MM.1S (cell line): ENCODE measurements around the gene FAAP24.
"Not testable (repeated sequence)": the region's sequence is repeated elsewhere in the genome, so short reads cannot be mapped to it uniquely, and the experiment has no call there.

Experiments used
- DNase-seq: peaks from one replicate; pipeline ENCODE4 v3.0.0-alpha.2; 2015
- H2AFZ ChIP-seq: fragments of 300-600 bp; sonication (generic); 2 replicates; pipeline ENCODE4 v1.6.0; 2016; ENCODE audit warnings: antibody characterized with exemption, low read length
- H3F3A ChIP-seq: fragments of 300-600 bp; sonication (generic); 2 replicates; pipeline ENCODE4 v1.6.1; 2016; ENCODE audit warnings: mild to moderate bottlenecking, antibody characterized with exemption, low read length, moderate library complexity, mixed read lengths; ENCODE audit not compliant: insufficient read depth
- H3K27ac ChIP-seq: fragments of 300-600 bp; sonication (generic); 2 replicates; pipeline ENCODE4 v1.5.1; 2016; ENCODE audit warnings: mild to moderate bottlenecking, low read length
- H3K27me3 ChIP-seq: fragments of 300-600 bp; sonication (generic); replicated peaks from 2 replicates; pipeline ENCODE4 v1.6.0; 2016; ENCODE audit warnings: low read length; ENCODE audit not compliant: insufficient read depth
- H3K36me3 ChIP-seq: fragments of 300-600 bp; sonication (generic); replicated peaks from 2 replicates; pipeline ENCODE4 v1.6.1; 2016; ENCODE audit warnings: mild to moderate bottlenecking, low read length, mixed read lengths; ENCODE audit not compliant: insufficient read depth
- H3K4me1 ChIP-seq: fragments of 300-600 bp; sonication (generic); 2 replicates; pipeline ENCODE4 v1.6.1; 2016; ENCODE audit warnings: low read length, mixed read lengths
- H3K4me2 ChIP-seq: fragments of 300-600 bp; sonication (generic); 2 replicates; pipeline ENCODE4 v1.6.0; 2016; ENCODE audit warnings: low read depth, low read length
- H3K4me3 ChIP-seq: fragments of 300-600 bp; sonication (generic); 2 replicates; pipeline ENCODE4 v1.5.1; 2016; ENCODE audit warnings: low read length, mixed read lengths
- H3K79me2 ChIP-seq: fragments of 300-600 bp; sonication (generic); 2 replicates; pipeline ENCODE4 v1.6.1; 2016; ENCODE audit warnings: mixed run types, low read length, mixed read lengths
- H3K9ac ChIP-seq: fragments of 300-600 bp; sonication (generic); 2 replicates; pipeline ENCODE4 v1.6.1; 2016; ENCODE audit warnings: low read length, mixed read lengths
- H3K9me2 ChIP-seq: fragments of 300-600 bp; sonication (generic); replicated peaks from 2 replicates; pipeline ENCODE4 v1.6.1; 2016; ENCODE audit warnings: mild to moderate bottlenecking, low read length, mixed read lengths; ENCODE audit not compliant: insufficient read depth
- H3K9me3 ChIP-seq: fragments of 300-600 bp; sonication (generic); replicated peaks from 2 replicates; pipeline ENCODE4 v1.6.1; 2016; ENCODE audit warnings: mild to moderate bottlenecking, low read length, mixed read lengths; ENCODE audit not compliant: insufficient read depth
- H4K20me1 ChIP-seq: fragments of 300-600 bp; sonication (generic); 2 replicates; pipeline ENCODE4 v1.6.1; 2016; ENCODE audit warnings: mild to moderate bottlenecking, low read length, moderate library complexity, mixed read lengths; ENCODE audit not compliant: insufficient read depth
- EZH2 ChIP-seq: fragments of 300-600 bp; sonication (generic); optimal IDR thresholded peaks from 2 replicates; pipeline ENCODE3; 2017; ENCODE audit warnings: low read depth, mild to moderate bottlenecking, antibody characterized with exemption, low read length, mixed read lengths
- EZH2phosphoT487 ChIP-seq: fragments of 300-600 bp; sonication (generic); IDR thresholded peaks from 2 replicates; pipeline ENCODE4 v1.6.1; 2018; ENCODE audit warnings: antibody characterized with exemption, low read length
- TF ChIP-seq, protein P1 (sequence below): fragments of 300-600 bp; sonication (generic); IDR thresholded peaks from 2 replicates; pipeline ENCODE4 v1.5.1; 2016; ENCODE audit warnings: antibody characterized with exemption, low read length, mixed read lengths

Gene FAAP24

DNA sequence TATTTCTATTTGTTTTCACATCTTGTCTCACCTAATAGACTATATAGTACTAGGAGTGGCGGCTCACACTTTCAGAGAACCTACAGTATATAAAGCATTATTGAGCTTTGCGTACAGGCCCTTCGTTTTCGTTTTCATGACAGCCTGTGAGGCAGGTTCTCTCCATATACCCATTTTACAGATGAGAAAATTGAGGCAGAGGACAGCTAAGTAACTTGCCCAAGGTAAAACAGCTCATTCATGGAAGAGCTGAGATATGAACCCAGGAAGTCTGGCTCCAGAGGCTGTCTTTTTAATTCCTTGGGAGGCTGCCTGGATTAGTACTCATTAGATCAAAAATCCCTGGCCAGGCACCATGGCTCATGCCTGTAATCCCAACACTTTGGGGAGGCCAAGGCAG is 28.9 kb downstream of the FAAP24 start:
- Histone ChIP-seq H3F3A (no peaks in the 10 kb centered on the region), H3K27ac (no peak overlapping the region), H4K20me1 (no peaks in the 10 kb centered on the region), H2AFZ (no peak overlapping the region), H3K9me2 (no peaks in the 10 kb centered on the region), H3K36me3 (no peaks in the 10 kb centered on the region), H3K9ac (no peak overlapping the region), H3K4me2 (no peak overlapping the region), H3K4me3 (no peak overlapping the region), H3K27me3 (no peaks in the 10 kb centered on the region), H3K4me1 (no peaks in the 10 kb centered on the region), H3K79me2 (no peaks in the 10 kb centered on the region), H3K9me3 (no peaks in the 10 kb centered on the region)
- DNase-seq = no peak
- TF ChIP-seq, protein P1, sequence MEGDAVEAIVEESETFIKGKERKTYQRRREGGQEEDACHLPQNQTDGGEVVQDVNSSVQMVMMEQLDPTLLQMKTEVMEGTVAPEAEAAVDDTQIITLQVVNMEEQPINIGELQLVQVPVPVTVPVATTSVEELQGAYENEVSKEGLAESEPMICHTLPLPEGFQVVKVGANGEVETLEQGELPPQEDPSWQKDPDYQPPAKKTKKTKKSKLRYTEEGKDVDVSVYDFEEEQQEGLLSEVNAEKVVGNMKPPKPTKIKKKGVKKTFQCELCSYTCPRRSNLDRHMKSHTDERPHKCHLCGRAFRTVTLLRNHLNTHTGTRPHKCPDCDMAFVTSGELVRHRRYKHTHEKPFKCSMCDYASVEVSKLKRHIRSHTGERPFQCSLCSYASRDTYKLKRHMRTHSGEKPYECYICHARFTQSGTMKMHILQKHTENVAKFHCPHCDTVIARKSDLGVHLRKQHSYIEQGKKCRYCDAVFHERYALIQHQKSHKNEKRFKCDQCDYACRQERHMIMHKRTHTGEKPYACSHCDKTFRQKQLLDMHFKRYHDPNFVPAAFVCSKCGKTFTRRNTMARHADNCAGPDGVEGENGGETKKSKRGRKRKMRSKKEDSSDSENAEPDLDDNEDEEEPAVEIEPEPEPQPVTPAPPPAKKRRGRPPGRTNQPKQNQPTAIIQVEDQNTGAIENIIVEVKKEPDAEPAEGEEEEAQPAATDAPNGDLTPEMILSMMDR = no peak
- TF ChIP-seq EZH2 = no peak
- no peak for TF ChIP-seq EZH2phosphoT487

DNA sequence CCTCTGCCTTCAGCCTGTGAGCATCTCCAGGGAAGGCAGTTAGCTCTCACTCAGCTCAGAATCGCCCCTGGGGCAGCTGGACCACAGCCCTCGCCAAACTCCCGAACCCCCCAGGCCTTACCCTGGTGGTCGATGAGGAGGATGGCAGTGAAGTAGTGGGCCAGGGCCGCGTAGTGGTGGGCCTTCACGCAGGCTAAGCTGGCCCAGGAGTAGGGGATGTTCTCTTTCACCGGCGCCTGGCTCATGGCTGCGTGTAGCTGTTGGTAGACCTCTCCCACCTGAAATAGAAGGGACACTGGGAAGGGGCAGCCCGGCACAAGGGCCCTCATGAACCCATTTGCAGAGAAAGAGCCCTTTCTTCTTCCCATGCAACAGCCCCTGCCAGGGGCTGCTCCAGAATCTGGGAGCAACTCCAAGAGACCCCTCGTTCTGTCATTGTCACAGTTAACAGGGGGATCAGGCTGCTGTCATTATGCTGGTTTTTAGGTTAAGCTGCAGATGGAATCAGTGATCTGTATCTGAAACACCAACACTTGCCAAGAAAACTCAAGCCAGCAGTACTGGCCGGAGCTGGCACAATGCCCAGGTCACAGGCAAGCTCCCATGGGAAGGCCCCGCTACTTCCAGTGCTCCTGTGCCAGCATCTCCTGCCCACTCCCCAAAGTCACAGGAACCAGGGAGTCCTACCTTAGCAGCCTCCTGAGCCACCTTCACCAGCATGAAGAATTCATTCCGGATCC is 30.3 kb downstream of the FAAP24 start:
- not testable (repeated sequence) for H3K4me2 ChIP-seq, H3K27me3 ChIP-seq, H3F3A ChIP-seq, H3K9me3 ChIP-seq, H3K9me2 ChIP-seq, H2AFZ ChIP-seq, H3K36me3 ChIP-seq, H3K9ac ChIP-seq, H3K4me1 ChIP-seq, DNase-seq, H3K4me3 ChIP-seq, H3K27ac ChIP-seq, H3K79me2 ChIP-seq, H4K20me1 ChIP-seq

DNA sequence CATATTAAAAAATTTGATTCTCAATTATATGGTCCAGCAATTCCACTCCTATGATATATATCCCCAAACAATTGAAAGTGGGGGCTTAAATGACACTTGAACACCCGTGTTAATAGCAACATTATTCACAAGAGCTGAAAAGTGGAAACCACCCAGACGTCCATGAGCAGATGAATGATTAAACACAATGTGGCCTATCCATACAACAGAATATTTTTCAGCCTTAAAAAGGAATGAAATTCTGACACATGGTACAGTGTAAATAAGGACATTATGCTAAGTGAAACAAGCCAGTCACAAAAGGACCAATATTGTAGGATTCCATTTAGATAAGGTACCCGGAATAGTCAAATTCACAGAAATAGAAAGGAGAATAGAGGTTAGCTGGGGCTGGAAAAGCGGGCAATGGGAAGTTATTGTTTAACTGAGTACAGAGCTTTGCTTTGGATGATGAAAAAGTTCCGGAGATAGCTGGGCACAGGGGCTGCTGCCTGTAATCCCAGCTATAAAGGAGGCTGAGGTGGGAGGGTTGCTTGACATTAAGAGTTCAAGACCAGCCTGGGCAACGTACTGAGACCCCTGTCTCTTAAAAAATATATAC is 31.5 kb downstream of the FAAP24 start:
- H3K36me3 ChIP-seq, H3K9me3 ChIP-seq, H3F3A ChIP-seq, H3K4me1 ChIP-seq, H3K27me3 ChIP-seq, H3K4me2 ChIP-seq, H4K20me1 ChIP-seq, H3K27ac ChIP-seq, H3K9me2 ChIP-seq, H3K79me2 ChIP-seq, DNase-seq, H2AFZ ChIP-seq, H3K9ac ChIP-seq, H3K4me3 ChIP-seq: not testable (repeated sequence)

DNA sequence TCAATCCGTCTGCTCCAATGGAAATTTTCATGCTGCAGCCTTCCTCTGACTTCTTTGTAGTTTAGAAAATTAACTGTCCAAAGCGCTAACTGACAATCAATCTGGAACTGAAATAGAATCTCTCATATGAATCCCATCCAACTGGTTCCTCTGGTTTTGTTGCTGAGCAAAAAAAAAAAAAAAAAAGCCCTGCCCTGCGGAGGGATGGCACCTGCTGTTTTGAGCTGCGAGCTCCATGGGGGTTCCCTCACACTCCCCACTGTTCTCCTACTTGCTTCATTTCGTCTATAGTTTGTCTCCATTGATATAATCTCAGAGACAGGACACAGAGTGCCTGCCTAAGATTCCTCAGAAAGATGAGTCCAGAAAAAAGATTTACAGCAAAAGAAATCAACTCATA is 33.4 kb downstream of the FAAP24 start:
- H3K79me2 ChIP-seq = no peaks in the 10 kb centered on the region
- no peaks in the 10 kb centered on the region for H3K27me3 ChIP-seq
- H3K9me3 ChIP-seq = no peaks in the 10 kb centered on the region
- no peaks in the 10 kb centered on the region for H3K9me2 ChIP-seq
- no peak overlapping the region for H2AFZ ChIP-seq
- no peaks in the 10 kb centered on the region for H4K20me1 ChIP-seq
- H3K9ac ChIP-seq = no peak overlapping the region
- no peaks in the 10 kb centered on the region for H3F3A ChIP-seq
- TF ChIP-seq EZH2phosphoT487 (no peak), EZH2 (no peak)
- TF ChIP-seq, protein P1 = no peak
- no peak overlapping the region for H3K4me3 ChIP-seq
- no peak overlapping the region for H3K27ac ChIP-seq
- H3K4me2 ChIP-seq = no peak overlapping the region
- no peak for DNase-seq
- H3K4me1 ChIP-seq = no peaks in the 10 kb centered on the region
- H3K36me3 ChIP-seq = no peaks in the 10 kb centered on the region
